HG03095 (cell line): ENCODE measurements around the gene FAM227B.
"Not testable (repeated sequence)": the region's sequence is repeated elsewhere in the genome, so short reads cannot be mapped to it uniquely, and the experiment has no call there.

Experiments
- ATAC-seq: cut with Tn5 transposase; IDR thresholded peaks from one replicate; pipeline ENCODE4 v1.9.1; 2021; ENCODE audit warnings: moderate library complexity; ENCODE audit not compliant: unreplicated experiment

The FAM227B gene

GRCh38 chr15:49383266-49383665 lies 237.4 kb downstream of the FAM227B start:
- no peak for ATAC-seq

GRCh38 chr15:49382394-49382793 lies 238.2 kb downstream of the FAM227B start:
- ATAC-seq = no peak

DNA sequence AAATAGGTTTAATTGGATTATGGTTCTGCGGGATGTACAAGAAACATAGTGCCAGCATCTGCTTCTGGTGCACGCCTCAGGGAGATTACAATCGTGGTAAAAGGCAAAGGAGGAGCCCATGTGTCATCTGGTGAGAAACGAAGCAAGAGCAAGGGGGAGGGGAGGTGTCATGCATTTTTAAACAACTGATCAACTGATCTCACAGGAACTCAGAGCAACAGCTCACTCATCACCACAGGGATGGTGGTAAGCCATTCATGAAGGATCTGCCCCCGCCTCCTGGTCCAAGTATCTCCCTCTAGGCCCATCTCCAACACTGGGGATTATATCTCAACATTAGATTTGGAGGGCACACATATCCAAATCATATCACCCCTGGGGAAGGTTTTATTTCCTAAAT lies 239.7 kb downstream of the FAM227B start:
- ATAC-seq = no peak

GRCh38 chr15:49379996-49380395 lies 240.6 kb downstream of the FAM227B start:
- ATAC-seq = no peak

DNA sequence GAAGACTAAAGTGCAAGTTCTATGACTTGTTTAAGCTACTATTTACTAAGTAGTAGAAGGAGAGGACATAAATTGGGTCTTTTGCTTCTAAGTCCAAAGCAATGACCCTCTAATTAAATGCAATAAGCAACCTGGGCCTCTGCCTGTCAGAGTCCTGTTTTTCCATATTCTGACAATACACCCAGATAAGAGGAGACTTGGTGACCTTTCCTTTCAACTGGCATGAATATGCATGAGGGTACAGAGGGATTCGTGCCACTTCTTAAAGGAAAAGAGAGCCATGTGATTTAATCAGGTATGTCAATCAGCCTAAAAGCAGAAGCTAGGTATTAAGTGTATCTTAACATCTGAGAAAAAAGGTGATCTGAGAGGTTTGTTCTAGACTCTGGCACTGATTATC lies 248.3 kb downstream of the FAM227B start:
- no peak for ATAC-seq

DNA sequence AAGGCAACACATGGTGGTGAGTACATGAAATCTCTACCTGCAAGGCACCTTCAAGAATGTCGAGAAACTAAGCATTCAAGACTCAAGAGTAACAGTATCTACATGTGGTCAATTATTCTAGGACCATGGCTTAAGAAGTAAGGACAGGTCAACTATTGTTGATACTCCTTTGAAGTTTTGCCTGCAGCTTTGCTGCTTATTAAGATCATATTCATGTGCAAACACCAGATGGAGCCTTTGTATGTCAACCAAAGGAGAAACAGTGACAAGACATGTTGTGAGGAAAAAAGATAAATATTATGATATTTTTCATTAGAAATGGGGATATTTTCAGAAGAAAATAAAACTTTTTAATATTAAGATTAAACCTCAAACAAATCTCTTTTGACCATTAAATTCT lies 249.8 kb downstream of the FAM227B start:
- no peak for ATAC-seq

- no peak for ATAC-seq
Measured at GRCh38 chr15:49366496-49366895, 254.1 kb downstream of the FAM227B start.

DNA sequence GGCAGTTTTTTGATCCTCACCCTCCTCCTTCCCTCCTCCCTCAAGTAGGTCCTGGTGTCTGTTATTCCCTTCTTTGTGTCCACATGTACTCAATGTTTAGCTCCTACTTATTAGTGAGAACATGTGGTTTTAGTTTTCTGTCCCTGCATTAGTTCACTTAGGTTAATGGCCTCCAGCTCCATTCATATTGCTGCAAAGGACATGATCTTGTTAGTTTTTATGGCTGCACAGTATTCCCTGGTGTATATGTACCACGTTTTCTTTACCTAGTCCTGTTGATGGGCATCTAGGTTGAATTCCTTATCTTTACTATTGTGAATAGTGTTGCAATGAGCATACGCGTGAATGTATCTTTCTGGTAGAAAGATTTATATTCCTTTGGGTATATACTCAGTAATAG lies 259.2 kb downstream of the FAM227B start:
- no peak for ATAC-seq

- ATAC-seq = not testable (repeated sequence)
Measured at GRCh38 chr15:49354439-49354838, 266.2 kb downstream of the FAM227B start.

- no peak for ATAC-seq
Measured at GRCh38 chr15:49343546-49343945, 277.1 kb downstream of the FAM227B start.

- no peak for ATAC-seq
Measured at GRCh38 chr15:49339656-49340055, 281.0 kb downstream of the FAM227B start.

GRCh38 chr15:49331951-49332350 lies 288.7 kb downstream of the FAM227B start:
- no peak for ATAC-seq

DNA sequence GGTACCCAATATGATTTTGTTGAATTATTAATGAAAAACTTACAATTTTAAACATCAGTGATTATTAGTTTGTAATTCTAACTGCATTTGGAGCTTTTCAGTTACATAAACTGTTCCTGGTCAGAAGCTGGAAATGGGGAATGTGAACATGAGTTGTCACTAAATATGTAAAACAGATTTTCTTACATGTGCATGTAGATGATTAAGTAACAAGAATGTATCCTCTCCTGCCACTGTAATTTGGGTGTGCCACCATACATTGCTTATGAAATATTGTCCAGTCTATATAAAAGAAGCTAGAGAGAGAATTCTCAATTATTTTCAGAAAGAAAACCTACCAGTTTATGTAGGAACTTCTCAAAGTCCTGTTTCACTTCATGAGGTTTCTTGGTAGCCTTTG lies 289.2 kb downstream of the FAM227B start:
- ATAC-seq = no peak

GRCh38 chr15:49330166-49330565 lies 290.5 kb downstream of the FAM227B start:
- no peak for ATAC-seq

DNA sequence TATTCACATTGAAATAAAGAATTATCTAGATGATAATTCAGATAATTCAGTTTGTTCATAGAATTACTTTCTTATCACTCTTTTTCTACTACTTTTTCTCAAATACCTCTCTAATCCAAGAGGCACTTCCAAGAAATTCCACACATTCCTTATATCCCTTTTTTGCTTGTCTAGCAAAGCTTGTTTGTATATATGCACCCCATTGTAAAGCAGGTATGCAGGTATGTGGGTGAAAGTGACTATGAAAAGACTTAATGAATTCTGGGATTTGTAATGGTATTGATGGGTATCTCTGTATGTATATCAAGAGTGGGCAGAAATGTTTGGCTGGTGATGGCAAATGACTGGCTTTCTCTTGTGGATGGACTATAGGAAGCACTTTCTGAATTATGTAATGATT lies 291.7 kb downstream of the FAM227B start:
- no peak for ATAC-seq

GRCh38 chr15:49327927-49328326 lies 292.7 kb downstream of the FAM227B start:
- ATAC-seq = no peak

DNA sequence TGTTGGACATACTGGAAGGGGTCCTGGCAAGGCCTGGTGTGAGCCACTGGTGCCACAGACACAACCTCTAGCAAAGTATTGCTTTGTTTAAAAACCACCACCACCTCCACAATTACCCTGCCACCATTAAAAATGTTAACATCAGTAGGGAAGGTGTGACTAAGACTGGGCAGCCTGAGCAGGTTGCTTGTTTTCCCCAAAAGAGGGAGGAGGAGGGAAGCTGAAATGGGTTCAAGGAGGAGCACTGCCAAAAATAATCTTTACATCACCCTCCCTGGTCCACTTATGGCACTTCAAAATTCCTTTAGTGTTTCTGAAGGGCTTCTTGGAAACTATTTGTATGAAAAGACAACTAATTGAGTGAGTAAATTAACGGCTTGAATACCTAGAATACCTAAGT lies 297.4 kb downstream of the FAM227B start:
- no peak for ATAC-seq

GRCh38 chr15:49320351-49320750 lies 300.3 kb downstream of the FAM227B start:
- ATAC-seq = no peak

- ATAC-seq = no peak
Measured at GRCh38 chr15:49315391-49315823, 305.2 kb downstream of the FAM227B start.

DNA sequence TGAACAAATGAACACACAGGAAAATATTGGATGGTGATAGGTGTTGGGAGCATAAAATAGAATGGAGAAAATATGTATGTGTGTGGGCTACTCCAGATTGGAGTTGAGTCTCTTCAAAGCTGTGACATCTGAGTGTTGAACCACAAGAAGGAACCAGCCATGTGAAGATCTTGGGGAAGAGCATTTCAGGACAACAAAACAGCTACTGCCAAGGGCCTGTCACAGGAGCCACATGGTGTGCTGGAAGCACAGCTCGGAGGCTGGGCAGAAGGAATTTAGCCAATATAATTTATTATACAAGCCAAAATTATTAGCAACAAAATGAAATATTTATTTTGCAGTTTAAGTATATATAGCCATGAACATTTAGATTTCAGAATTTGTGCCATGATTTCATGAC lies 305.9 kb downstream of the FAM227B start:
- no peak for ATAC-seq

DNA sequence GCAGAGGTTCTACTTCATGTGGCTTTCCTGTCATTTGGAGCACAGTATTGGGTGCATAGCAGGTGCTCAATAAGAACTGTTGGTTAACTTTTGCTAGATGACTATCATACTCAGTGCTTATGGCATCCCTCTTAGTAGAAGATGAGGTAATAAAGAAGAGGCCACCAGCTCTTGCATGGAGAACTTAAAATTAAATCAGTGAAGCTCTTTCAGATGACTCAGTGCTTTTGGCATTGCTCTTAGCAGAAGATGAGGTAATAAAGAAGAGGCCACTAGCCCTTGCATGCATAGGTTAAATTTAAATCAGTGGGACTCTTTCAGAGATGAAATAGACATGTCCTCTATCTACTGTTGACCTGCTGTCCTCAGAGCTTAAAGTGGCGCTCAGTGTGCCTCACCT lies 307.0 kb downstream of the FAM227B start:
- ATAC-seq = no peak

- no peak for ATAC-seq
Measured at GRCh38 chr15:49309889-49310288, 310.7 kb downstream of the FAM227B start.

GRCh38 chr15:49308686-49309085 lies 311.9 kb downstream of the FAM227B start:
- ATAC-seq = no peak

DNA sequence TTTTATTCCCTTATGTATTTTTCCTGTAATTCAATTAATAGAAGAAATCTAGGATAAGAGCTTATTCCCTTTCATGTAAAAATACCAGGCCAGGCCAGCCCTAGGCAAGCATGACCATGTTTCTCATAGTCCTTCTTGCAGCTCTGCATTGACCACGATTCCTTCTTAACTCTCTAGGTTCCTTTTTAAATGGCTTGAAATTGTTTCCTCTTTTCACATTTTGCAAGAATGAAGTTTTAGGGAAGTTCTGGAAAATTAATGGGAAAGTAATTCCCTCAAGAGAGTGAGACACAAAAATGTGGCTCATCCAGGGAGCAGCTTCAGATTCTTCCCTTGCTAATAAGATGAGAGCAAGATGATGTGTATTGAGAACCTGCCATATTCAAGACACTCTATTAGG lies 314.1 kb downstream of the FAM227B start:
- no peak for ATAC-seq
